ENCODE data around the gene STAG1. TPM values are rescaled to one million over a fixed set of nuclear protein-coding genes. Genes with fewer than 3 reads are reported as not detected.

STAG1 gene
- total RNA-seq, 1 experiment from 2014 or later: 43.7 TPM

GRCh38 chr3:136602818-136603217 is 149.4 kb downstream of the STAG1 start:
- Histone ChIP-seq H3K36me3 (ENCODE audit: control insufficient read depth, insufficient read depth, low read length) (no peaks in the 10 kb centered on the region), H3K9me3 (ENCODE audit: control insufficient read depth, insufficient read depth, low read depth, low read length) (no peaks in the 10 kb centered on the region), H3K4me3 (ENCODE audit: low read depth in 2 of 2, low read length in 2 of 2) (no peak overlapping the region), H3K27ac (ENCODE audit: low read length) (no peak overlapping the region), H3K27me3 (ENCODE audit: control insufficient read depth, insufficient read depth, low read length) (no peaks in the 10 kb centered on the region), H3K4me1 (ENCODE audit: control insufficient read depth, insufficient read depth, low read length) (peaks cover 12% of the 10 kb centered on the region; the same call in 1 of the 2 replicates)
- ChIA-PET POLR2A (no interaction called here), CTCF (no interaction called here)
- intact Hi-C loops (cut with micrococcal nuclease; ENCODE audit: unreplicated experiment) (no loop called here), in situ Hi-C loops (cut with HindIII; ENCODE audit: low pct_unique_long_range_greater_than_20kb, low sequenced_read_pairs) (no loop called here)
- TF ChIP-seq TCF7L2 (IDR thresholded peaks at IDR 0.05; ENCODE audit: low read depth, low read length): no peak
- TF ChIP-seq, protein P1, sequence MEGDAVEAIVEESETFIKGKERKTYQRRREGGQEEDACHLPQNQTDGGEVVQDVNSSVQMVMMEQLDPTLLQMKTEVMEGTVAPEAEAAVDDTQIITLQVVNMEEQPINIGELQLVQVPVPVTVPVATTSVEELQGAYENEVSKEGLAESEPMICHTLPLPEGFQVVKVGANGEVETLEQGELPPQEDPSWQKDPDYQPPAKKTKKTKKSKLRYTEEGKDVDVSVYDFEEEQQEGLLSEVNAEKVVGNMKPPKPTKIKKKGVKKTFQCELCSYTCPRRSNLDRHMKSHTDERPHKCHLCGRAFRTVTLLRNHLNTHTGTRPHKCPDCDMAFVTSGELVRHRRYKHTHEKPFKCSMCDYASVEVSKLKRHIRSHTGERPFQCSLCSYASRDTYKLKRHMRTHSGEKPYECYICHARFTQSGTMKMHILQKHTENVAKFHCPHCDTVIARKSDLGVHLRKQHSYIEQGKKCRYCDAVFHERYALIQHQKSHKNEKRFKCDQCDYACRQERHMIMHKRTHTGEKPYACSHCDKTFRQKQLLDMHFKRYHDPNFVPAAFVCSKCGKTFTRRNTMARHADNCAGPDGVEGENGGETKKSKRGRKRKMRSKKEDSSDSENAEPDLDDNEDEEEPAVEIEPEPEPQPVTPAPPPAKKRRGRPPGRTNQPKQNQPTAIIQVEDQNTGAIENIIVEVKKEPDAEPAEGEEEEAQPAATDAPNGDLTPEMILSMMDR (IDR thresholded peaks at IDR 0.05): no peak
- no peak for TF ChIP-seq POLR2AphosphoS5 (IDR thresholded peaks at IDR 0.05; ENCODE audit: low read depth, low read length)
- TF ChIP-seq SIN3A (IDR thresholded peaks at IDR 0.05; ENCODE audit: borderline replicate concordance, insufficient read depth, low read depth, low read length): no peak
- TF ChIP-seq, protein P2, sequence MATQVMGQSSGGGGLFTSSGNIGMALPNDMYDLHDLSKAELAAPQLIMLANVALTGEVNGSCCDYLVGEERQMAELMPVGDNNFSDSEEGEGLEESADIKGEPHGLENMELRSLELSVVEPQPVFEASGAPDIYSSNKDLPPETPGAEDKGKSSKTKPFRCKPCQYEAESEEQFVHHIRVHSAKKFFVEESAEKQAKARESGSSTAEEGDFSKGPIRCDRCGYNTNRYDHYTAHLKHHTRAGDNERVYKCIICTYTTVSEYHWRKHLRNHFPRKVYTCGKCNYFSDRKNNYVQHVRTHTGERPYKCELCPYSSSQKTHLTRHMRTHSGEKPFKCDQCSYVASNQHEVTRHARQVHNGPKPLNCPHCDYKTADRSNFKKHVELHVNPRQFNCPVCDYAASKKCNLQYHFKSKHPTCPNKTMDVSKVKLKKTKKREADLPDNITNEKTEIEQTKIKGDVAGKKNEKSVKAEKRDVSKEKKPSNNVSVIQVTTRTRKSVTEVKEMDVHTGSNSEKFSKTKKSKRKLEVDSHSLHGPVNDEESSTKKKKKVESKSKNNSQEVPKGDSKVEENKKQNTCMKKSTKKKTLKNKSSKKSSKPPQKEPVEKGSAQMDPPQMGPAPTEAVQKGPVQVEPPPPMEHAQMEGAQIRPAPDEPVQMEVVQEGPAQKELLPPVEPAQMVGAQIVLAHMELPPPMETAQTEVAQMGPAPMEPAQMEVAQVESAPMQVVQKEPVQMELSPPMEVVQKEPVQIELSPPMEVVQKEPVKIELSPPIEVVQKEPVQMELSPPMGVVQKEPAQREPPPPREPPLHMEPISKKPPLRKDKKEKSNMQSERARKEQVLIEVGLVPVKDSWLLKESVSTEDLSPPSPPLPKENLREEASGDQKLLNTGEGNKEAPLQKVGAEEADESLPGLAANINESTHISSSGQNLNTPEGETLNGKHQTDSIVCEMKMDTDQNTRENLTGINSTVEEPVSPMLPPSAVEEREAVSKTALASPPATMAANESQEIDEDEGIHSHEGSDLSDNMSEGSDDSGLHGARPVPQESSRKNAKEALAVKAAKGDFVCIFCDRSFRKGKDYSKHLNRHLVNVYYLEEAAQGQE (IDR thresholded peaks at IDR 0.05; ENCODE audit: insufficient read depth in 1 of 2, low read depth in 2 of 2, low read length in 1 of 2): no peak
- DNase-seq (ENCODE audit: low read depth, low spot score) (no peak), ATAC-seq (no peak)
- no TSS peak for BruUV-seq (replicated peaks)

DNA sequence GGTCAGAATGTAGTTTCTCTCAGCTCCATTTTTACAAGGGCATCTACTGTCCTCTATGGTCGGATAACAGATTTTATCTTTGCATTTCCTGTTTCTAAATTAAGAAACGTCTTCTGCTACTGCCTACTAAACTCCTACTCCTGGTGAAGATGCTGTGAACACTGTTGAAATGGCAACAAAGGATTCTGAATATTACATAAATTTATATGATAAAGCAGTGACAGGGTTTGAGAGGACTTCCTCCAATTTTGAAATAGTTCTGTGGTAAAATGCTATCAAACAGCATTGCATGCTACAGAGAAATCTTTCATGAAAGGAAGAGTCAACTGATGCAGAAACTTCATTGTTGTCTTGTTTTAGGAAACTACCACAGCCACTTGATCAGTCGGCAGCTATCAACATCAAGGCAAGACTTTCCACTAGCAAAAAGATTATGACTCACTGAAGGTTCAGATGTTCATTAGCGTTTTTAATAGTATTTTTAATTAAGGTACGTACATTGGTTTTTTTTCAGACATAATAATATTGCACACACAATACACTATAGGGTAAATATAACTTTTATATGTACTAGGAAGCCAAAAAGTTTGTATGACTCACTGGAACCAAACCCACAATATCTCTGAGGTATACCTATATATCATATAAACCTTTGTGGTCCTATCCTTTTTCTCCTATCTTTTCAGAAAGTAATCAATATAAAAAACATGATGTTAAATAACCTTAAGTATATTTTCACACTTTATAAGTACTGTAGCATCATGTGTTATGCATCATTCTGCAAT is 156.1 kb downstream of the STAG1 start:
- Histone ChIP-seq H3K27ac (ENCODE audit: low read length) (no peak overlapping the region), H3K36me3 (ENCODE audit: control insufficient read depth, insufficient read depth, low read length) (no peaks in the 10 kb centered on the region), H3K4me1 (ENCODE audit: control insufficient read depth, insufficient read depth, low read length) (no peaks in the 10 kb centered on the region; the same call in 1 of the 2 replicates), H3K27me3 (ENCODE audit: control insufficient read depth, insufficient read depth, low read length) (no peaks in the 10 kb centered on the region), H3K4me3 (ENCODE audit: low read depth in 2 of 2, low read length in 2 of 2) (no peak overlapping the region), H3K9me3 (ENCODE audit: control insufficient read depth, insufficient read depth, low read depth, low read length) (no peaks in the 10 kb centered on the region)
- no peak for ATAC-seq
- no TSS peak for BruUV-seq (replicated peaks)
- intact Hi-C loops (cut with micrococcal nuclease; ENCODE audit: unreplicated experiment): no loop called here
- no peak for DNase-seq (ENCODE audit: low read depth, low spot score)
- TF ChIP-seq SIN3A (IDR thresholded peaks at IDR 0.05; ENCODE audit: borderline replicate concordance, insufficient read depth, low read depth, low read length) (no peak), POLR2AphosphoS5 (IDR thresholded peaks at IDR 0.05; ENCODE audit: low read depth, low read length) (no peak), TCF7L2 (IDR thresholded peaks at IDR 0.05; ENCODE audit: low read depth, low read length) (no peak)
- TF ChIP-seq, protein P1 (IDR thresholded peaks at IDR 0.05): no peak
- TF ChIP-seq, protein P2 (IDR thresholded peaks at IDR 0.05; ENCODE audit: insufficient read depth in 1 of 2, low read depth in 2 of 2, low read length in 1 of 2): no peak
- POLR2A ChIA-PET: no interaction called here
- CTCF ChIA-PET: no interaction called here
- in situ Hi-C loops (cut with HindIII; ENCODE audit: low pct_unique_long_range_greater_than_20kb, low sequenced_read_pairs): no loop called here

Measured in Panc1 (cell line).